ENCODE data around the gene OR4K2. TPM values are rescaled to one million over a fixed set of nuclear protein-coding genes. Genes with fewer than 3 reads are reported as not detected.

OR4K2 gene
- total RNA-seq, 2 donors from 2014 or later: not detected

Other genes with a start within 250 kb of the OR4K2 start
- not detected for gene OR11H2, start 161.3 kb upstream of the OR4K2 start, total RNA-seq
- gene OR4Q3, start 131.6 kb upstream of the OR4K2 start, total RNA-seq: not detected
- gene OR4M1, start 101.6 kb upstream of the OR4K2 start, total RNA-seq: not detected
- gene OR4N2, start 71.4 kb upstream of the OR4K2 start, total RNA-seq: not detected
- gene OR4K5, start 45.5 kb downstream of the OR4K2 start, total RNA-seq: not detected
- gene OR4K1, start 55.8 kb downstream of the OR4K2 start, total RNA-seq: not detected
- gene OR4K15, start 100.4 kb downstream of the OR4K2 start, total RNA-seq: not detected
- not detected for gene OR4Q2, start 127.0 kb downstream of the OR4K2 start, total RNA-seq
- gene OR4K14, start 144.2 kb downstream of the OR4K2 start, total RNA-seq: not detected
- gene OR4K13, start 160.9 kb downstream of the OR4K2 start, total RNA-seq: not detected
- gene OR4L1, start 184.9 kb downstream of the OR4K2 start, total RNA-seq: not detected
- under 1 TPM in 1 of 2 donors, not detected in 1; 0.05 TPM for gene OR4K17, start 235.6 kb downstream of the OR4K2 start, total RNA-seq